ENCODE results near the gene RBM28. TPM values are rescaled to one million over a fixed set of nuclear protein-coding genes. Genes with fewer than 3 reads are reported as not detected.
"Not testable (repeated sequence)": the region's sequence is repeated elsewhere in the genome, so short reads cannot be mapped to it uniquely, and the experiment has no call there.

The RBM28 gene
- total and polyA plus RNA-seq, 9 donors, result 26.6 to 43.7 (median 35.1) TPM

DNA sequence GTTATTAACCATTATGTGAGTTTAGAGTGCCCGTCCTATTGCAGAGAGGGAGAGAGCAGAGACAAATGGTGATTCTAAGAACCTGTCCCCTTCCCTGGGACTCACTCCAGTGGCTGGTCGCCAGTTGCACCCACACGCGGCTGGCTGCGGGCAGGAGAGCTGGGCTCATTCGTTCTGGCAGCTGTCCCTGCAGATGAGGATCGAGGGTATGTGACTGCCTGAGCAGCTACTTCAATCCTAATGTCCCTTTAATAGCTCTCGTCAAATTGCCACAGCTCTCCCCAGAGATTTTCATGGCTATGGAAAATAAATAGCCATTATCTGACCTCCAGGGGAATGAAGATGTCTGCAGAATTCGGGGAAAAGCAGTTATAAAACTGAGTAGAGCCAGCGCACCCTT, 41.6 kb downstream of the RBM28 start:
- H3K27ac ChIP-seq (ENCODE audit: low read length), result no peak overlapping the region
- no peaks in the 10 kb centered on the region for H3K9me3 ChIP-seq (replicated peaks; ENCODE audit: control insufficient read depth, low read depth, low read length)
- peak; percentile 20 for DNase-seq
- no peak overlapping the region for H3K4me3 ChIP-seq (ENCODE audit: low read length)
- no peaks in the 10 kb centered on the region for H3K27me3 ChIP-seq (ENCODE audit: control insufficient read depth, insufficient read depth, low read length)
- WGBS (ENCODE audit: insufficient coverage), result 44% methylated on average over 2 of the region's 10 CpGs
- H3K4me1 ChIP-seq (ENCODE audit: control insufficient read depth, insufficient read depth, low read length), result peaks cover 4% of the 10 kb centered on the region
- H3K36me3 ChIP-seq (ENCODE audit: control insufficient read depth, insufficient read depth, low read length), result peaks cover 31% of the 10 kb centered on the region

DNA sequence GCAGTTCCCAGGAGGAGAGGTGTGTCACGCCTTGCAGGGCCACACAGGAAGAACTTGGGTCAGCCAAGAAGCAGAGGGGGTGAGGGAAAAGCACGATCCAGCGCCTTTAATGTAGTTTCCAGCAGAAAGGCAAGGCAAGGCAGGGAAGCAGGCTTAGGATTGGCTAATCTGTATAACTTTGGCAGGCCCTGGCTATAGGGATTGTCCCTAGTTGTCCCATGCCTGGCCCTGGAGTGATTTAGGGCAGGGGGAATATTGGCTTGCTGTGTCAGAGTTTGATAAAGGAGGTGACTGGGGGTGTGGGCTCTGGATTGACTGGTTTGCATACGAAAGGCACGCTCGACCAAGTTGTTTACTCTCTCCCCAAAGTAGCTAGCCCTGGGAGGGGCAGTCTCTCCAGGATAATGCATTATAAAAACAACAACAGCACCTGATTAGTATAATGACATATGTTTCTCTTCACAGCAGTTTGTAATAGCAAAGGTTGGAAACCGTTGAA, 44.5 kb downstream of the RBM28 start:
- WGBS (ENCODE audit: insufficient coverage), result 26% methylated on average over 3 of the region's 7 CpGs
- Histone ChIP-seq H3K4me1 (ENCODE audit: control insufficient read depth, insufficient read depth, low read length) (peaks cover 4% of the 10 kb centered on the region), H3K27me3 (ENCODE audit: control insufficient read depth, insufficient read depth, low read length) (no peaks in the 10 kb centered on the region), H3K27ac (ENCODE audit: low read length) (no peak overlapping the region), H3K4me3 (ENCODE audit: low read length) (no peak overlapping the region), H3K36me3 (ENCODE audit: control insufficient read depth, insufficient read depth, low read length) (peaks cover 8% of the 10 kb centered on the region), H3K9me3 (replicated peaks; ENCODE audit: control insufficient read depth, low read depth, low read length) (no peaks in the 10 kb centered on the region)
- peak; percentile 49 for DNase-seq

DNA sequence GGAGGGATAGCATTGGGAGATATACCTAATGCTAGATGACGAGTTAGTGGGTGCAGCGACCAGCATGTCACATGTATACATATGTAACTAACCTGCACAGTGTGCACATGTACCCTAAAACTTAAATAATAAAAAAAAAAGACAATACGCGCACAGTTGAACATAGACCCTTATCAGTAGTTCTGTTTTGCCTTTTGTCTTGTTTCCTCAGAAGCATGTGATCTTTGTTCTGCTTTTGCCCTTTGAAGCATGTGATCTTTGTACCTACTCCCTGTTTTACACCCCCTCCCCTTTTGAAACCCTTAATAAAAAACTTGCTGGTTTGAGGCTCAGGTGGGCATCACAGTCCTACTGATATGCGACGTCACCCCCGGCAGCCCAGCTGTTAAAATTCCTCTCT, 45.7 kb downstream of the RBM28 start:
- no CpG with 5 or more reads among the region's 7 CpGs for WGBS (ENCODE audit: insufficient coverage)
- H3K36me3 ChIP-seq (ENCODE audit: control insufficient read depth, insufficient read depth, low read length); H3K9me3 ChIP-seq (replicated peaks; ENCODE audit: control insufficient read depth, low read depth, low read length); H3K4me3 ChIP-seq (ENCODE audit: low read length); H3K27me3 ChIP-seq (ENCODE audit: control insufficient read depth, insufficient read depth, low read length); H3K4me1 ChIP-seq (ENCODE audit: control insufficient read depth, insufficient read depth, low read length); H3K27ac ChIP-seq (ENCODE audit: low read length); DNase-seq: not testable (repeated sequence)

DNA sequence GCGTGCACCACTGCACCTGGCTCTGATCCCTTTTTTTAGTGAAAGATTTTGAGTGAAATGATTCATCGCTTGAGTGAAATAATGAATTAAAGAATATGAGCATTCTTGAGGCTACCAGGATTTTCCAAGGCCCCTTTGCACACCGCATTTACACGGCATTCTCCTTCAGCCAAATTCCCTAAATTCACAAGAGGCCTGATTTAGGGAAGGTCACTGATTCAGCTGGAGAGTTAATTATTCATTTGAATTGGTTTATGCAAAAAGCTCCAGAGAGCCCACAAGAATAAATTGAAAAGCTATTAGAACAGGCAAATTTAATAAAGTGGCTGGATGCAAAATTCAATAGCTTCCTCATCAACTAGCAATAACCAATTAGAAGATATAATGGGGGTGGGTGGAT, 56.2 kb downstream of the RBM28 start:
- Histone ChIP-seq H3K27ac (ENCODE audit: low read length) (no peak overlapping the region), H3K9me3 (replicated peaks; ENCODE audit: control insufficient read depth, low read depth, low read length) (peaks cover 4% of the 10 kb centered on the region), H3K27me3 (ENCODE audit: control insufficient read depth, insufficient read depth, low read length) (no peaks in the 10 kb centered on the region), H3K4me1 (ENCODE audit: control insufficient read depth, insufficient read depth, low read length) (no peaks in the 10 kb centered on the region), H3K36me3 (ENCODE audit: control insufficient read depth, insufficient read depth, low read length) (no peaks in the 10 kb centered on the region), H3K4me3 (ENCODE audit: low read length) (no peak overlapping the region)
- WGBS (ENCODE audit: insufficient coverage), result 71% methylated on average over 1 of the region's 4 CpGs
- no peak for DNase-seq

DNA sequence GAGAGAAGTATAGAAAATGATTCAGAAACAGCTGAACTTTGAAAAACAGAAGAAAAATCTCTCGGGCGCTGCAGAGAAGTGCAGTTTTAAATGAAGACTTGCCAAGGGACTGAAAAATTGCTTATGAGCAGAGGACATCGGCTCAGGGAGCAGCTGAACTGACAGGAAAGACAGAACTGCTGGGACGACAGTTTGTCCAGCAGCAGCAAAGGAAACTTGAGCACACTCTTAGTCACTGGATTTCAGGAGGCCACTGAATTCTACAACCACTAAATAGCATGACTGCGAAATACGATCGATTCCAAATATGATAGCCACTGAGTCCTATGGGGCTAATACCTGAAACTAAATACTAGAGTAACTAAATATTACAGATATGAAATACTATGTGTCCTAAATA, 59.6 kb downstream of the RBM28 start:
- DNase-seq, result no peak
- Histone ChIP-seq H3K4me3 (ENCODE audit: low read length) (no peak overlapping the region), H3K36me3 (ENCODE audit: control insufficient read depth, insufficient read depth, low read length) (no peaks in the 10 kb centered on the region), H3K27me3 (ENCODE audit: control insufficient read depth, insufficient read depth, low read length) (no peaks in the 10 kb centered on the region), H3K4me1 (ENCODE audit: control insufficient read depth, insufficient read depth, low read length) (no peaks in the 10 kb centered on the region), H3K9me3 (replicated peaks; ENCODE audit: control insufficient read depth, low read depth, low read length) (peaks cover 5% of the 10 kb centered on the region), H3K27ac (ENCODE audit: low read length) (no peak overlapping the region)
- 27% methylated on average over 4 of the region's 7 CpGs for WGBS (ENCODE audit: insufficient coverage)

DNA sequence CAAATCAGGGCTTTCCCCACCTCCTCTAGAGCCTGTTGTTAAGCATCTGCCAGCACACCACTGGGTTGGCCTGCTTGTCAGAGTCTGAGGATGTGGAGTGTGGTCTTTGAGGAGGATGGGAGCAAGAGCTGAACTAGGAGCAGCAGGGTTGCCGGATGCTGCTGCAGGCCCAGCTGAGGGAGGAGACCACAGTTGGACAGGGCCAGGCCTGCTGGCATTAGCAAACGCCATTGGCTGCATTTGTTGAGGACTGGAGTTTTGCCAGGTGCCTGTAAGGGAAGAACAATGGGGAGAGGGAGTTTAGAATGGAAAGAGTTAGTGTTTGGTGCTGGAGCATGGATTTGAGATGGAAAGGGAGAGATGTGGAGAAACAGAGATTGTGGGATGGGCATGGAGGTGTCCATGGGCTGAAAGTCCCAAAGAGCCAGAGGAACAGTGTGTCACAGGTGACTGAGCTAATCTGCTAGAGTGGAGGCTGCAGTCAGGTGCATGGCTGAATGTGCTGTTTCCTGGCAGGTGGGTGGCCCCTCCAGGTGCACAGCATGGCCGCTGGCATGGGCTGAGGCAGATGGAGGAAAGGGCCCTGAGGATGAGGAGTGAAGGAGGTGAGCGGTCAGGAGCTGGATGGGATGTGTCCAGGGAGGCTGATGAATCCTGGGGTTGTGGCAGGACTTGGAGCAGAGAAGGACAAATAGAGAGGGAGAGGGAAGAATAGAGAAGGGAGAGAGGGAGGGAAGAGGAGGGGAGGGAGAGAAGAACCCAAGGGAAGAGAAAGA, 61.9 kb downstream of the RBM28 start:
- Histone ChIP-seq H3K27me3 (ENCODE audit: control insufficient read depth, insufficient read depth, low read length) (no peaks in the 10 kb centered on the region), H3K27ac (ENCODE audit: low read length) (no peak overlapping the region), H3K36me3 (ENCODE audit: control insufficient read depth, insufficient read depth, low read length) (no peaks in the 10 kb centered on the region), H3K4me3 (ENCODE audit: low read length) (no peak overlapping the region), H3K9me3 (replicated peaks; ENCODE audit: control insufficient read depth, low read depth, low read length) (peaks cover 5% of the 10 kb centered on the region), H3K4me1 (ENCODE audit: control insufficient read depth, insufficient read depth, low read length) (no peaks in the 10 kb centered on the region)
- no peak for DNase-seq
- 77% methylated on average over 4 of the region's 4 CpGs for WGBS (ENCODE audit: insufficient coverage)

DNA sequence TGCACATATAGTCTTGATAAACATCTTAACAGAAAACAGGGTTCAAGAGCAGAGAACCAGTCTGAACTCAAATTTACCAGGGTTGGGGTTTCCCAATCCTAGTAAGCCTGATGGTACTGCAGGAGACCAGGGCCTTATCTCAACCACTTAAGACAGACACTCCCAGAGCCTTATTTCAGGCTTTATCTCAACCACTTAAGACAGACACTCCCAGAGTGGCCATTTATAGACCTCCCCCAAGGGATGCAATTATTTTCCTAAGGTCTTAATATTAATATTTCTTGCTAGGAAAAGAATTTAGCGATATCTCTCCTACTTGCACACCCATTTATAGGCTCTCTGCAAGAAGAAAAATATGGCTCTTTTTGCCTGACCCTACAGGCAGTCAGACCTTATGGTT, 63.3 kb downstream of the RBM28 start:
- WGBS (ENCODE audit: insufficient coverage), result 100% methylated on average over 1 of the region's 1 CpG
- H3K36me3 ChIP-seq (ENCODE audit: control insufficient read depth, insufficient read depth, low read length); H3K4me1 ChIP-seq (ENCODE audit: control insufficient read depth, insufficient read depth, low read length); H3K9me3 ChIP-seq (replicated peaks; ENCODE audit: control insufficient read depth, low read depth, low read length); H3K27ac ChIP-seq (ENCODE audit: low read length); DNase-seq; H3K4me3 ChIP-seq (ENCODE audit: low read length); H3K27me3 ChIP-seq (ENCODE audit: control insufficient read depth, insufficient read depth, low read length): not testable (repeated sequence)

DNA sequence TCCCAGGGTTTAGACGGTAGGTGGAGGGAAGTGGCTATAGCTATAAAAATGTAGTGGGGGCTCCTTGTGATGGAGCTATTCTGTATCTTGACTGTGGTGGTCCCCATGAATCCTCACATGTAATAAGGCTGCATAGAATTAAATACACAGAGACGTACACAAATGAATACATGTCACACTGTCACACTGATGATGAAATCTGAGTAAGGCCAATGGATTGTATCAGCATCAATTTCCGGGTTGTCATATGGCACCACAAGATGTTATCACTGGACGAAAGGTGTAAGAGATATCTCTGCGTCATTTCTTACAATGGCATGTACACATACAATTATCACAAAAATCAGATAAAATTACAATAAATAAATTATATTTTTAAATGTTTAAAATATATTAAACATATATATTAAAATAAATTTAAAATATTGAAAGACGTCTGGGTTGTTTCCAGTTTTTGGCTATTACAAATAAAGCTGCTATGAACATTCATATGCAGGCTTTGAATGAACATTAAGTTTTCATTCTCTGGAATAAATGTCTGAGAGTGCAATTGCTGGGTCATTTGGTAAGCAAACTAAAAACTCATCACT, 64.5 kb downstream of the RBM28 start:
- Histone ChIP-seq H3K9me3 (replicated peaks; ENCODE audit: control insufficient read depth, low read depth, low read length) (peaks cover 5% of the 10 kb centered on the region), H3K27me3 (ENCODE audit: control insufficient read depth, insufficient read depth, low read length) (peaks cover 2% of the 10 kb centered on the region), H3K4me1 (ENCODE audit: control insufficient read depth, insufficient read depth, low read length) (no peaks in the 10 kb centered on the region), H3K27ac (ENCODE audit: low read length) (no peak overlapping the region), H3K36me3 (ENCODE audit: control insufficient read depth, insufficient read depth, low read length) (no peaks in the 10 kb centered on the region), H3K4me3 (ENCODE audit: low read length) (no peak overlapping the region)
- no peak for DNase-seq
- WGBS (ENCODE audit: insufficient coverage), result no CpG with 5 or more reads among the region's 6 CpGs

DNA sequence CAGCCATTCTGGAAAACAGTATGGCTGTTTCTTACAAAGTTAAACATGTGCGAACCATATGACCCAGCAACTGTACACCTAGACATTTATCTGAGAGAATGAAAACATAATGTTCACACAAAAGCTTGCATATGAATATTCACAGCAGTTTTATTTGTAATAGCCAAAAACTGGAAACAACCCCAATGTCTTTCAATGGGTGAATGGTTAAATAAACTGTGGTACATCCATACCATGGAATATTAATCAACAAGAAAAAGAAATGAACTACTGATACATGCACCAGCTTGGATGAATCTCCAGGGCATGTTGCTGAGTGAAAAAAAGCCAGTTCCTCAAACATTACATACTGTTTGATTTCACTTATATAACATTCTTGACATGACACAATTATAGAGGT, 65.3 kb downstream of the RBM28 start:
- Histone ChIP-seq H3K27ac (ENCODE audit: low read length) (no peak overlapping the region), H3K9me3 (replicated peaks; ENCODE audit: control insufficient read depth, low read depth, low read length) (peaks cover 5% of the 10 kb centered on the region), H3K27me3 (ENCODE audit: control insufficient read depth, insufficient read depth, low read length) (peaks cover 6% of the 10 kb centered on the region), H3K4me1 (ENCODE audit: control insufficient read depth, insufficient read depth, low read length) (no peaks in the 10 kb centered on the region), H3K36me3 (ENCODE audit: control insufficient read depth, insufficient read depth, low read length) (no peaks in the 10 kb centered on the region), H3K4me3 (ENCODE audit: low read length) (no peak overlapping the region)
- DNase-seq, result no peak
- no CpG with 5 or more reads among the region's 1 CpG for WGBS (ENCODE audit: insufficient coverage)

DNA sequence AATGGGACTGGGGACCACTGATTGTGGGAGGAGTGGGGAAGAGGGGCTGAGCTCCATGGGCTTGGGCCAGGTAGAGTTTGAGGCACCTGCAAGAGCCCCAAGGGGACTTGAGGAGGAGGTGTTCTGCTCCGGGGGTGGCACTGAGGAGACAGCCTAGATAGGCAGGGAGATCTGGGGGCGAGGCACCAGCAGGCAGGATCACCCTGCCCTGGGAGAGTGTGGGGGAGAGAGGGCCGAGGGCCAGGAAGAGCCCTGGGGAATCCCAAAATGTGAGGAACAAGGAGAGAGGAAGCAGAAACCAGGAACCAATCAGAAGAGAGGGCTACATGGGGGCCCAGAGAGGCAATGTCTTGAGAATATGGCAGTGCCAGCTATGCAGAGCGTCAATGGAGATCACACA, 68.0 kb downstream of the RBM28 start:
- H3K36me3 ChIP-seq (ENCODE audit: control insufficient read depth, insufficient read depth, low read length), result no peaks in the 10 kb centered on the region
- H3K27me3 ChIP-seq (ENCODE audit: control insufficient read depth, insufficient read depth, low read length), result peaks cover 30% of the 10 kb centered on the region
- H3K9me3 ChIP-seq (replicated peaks; ENCODE audit: control insufficient read depth, low read depth, low read length), result peaks cover 5% of the 10 kb centered on the region
- WGBS (ENCODE audit: insufficient coverage), result 74% methylated on average over 4 of the region's 4 CpGs
- H3K4me3 ChIP-seq (ENCODE audit: low read length), result no peak overlapping the region
- H3K4me1 ChIP-seq (ENCODE audit: control insufficient read depth, insufficient read depth, low read length), result peaks cover 13% of the 10 kb centered on the region
- no peak for DNase-seq
- H3K27ac ChIP-seq (ENCODE audit: low read length), result no peak overlapping the region

Measured in muscle of leg (tissue), 11 donors.